Measurements from ENCODE around the gene SCNN1A. TPM values are rescaled to one million over a fixed set of nuclear protein-coding genes. Genes with fewer than 3 reads are reported as not detected.

SCNN1A gene
- total and polyA plus RNA-seq, 2 donors (not counting 3 experiments of a cell fraction or from before 2014, with no cell fraction given) = 0.12 to 0.18 TPM

- H4K20me1 ChIP-seq (replicated peaks; ENCODE audit: control insufficient read depth, extremely low read depth, insufficient read depth, low read length) = no peaks in the 10 kb centered on the region
- H3K9me1 ChIP-seq (replicated peaks; ENCODE audit: control insufficient read depth, extremely low read depth, insufficient read depth, low read length) = no peaks in the 10 kb centered on the region
- DNase-seq (ENCODE audit: low read depth, low spot score) = no peak
- dilution Hi-C loops (cut with MboI; ENCODE audit: extremely low pct_ligation_motif_present, low sequenced_read_pairs) (no loop called here), intact Hi-C loops (cut with micrococcal nuclease) (no loop called here)
- no TSS peak for BruUV-seq (replicated peaks)
- peak; percentile 48 for FAIRE-seq
- H3K9ac ChIP-seq (replicated peaks; ENCODE audit: extremely low read depth, insufficient read depth, low read length) = no peak overlapping the region
- ChIA-PET POLR2A (no interaction called here), CTCF (no interaction called here)
- no peak overlapping the region for H3K27ac ChIP-seq (ENCODE audit: insufficient read depth, low read depth, low read length)
- no peak overlapping the region for H3K4me3 ChIP-seq (replicated peaks in 1 of 3; ENCODE audit: insufficient read depth in 1 of 3, low read depth in 1 of 3, low read length in 3 of 3)
- no peaks in the 10 kb centered on the region for H3K9me3 ChIP-seq (replicated peaks; ENCODE audit: control insufficient read depth, insufficient read depth, low read length)
- no peaks in the 10 kb centered on the region for H3K27me3 ChIP-seq (ENCODE audit: control insufficient read depth in 2 of 2, insufficient read depth in 2 of 2, low read length in 2 of 2)
- TF ChIP-seq JUN (IDR thresholded peaks at IDR 0.05; ENCODE audit: borderline replicate concordance, insufficient read depth, insufficient read length, low read depth) (no peak), FOS (IDR thresholded peaks at IDR 0.05; ENCODE audit: borderline replicate concordance, insufficient read depth, low read length) (no peak), MYC (IDR thresholded peaks at IDR 0.05; ENCODE audit: low read depth, low read length) (no peak), POLR2A (IDR thresholded peaks at IDR 0.05; ENCODE audit: low read depth, low read length) (no peak), GATA2 (IDR thresholded peaks at IDR 0.05; ENCODE audit: insufficient read depth, insufficient read length, low read depth, low read length) (no peak), EZH2 (IDR thresholded peaks at IDR 0.05; ENCODE audit: borderline replicate concordance, low read depth, low read length, severe bottlenecking) (no peak), POLR2AphosphoS5 (IDR thresholded peaks at IDR 0.05; ENCODE audit: insufficient read depth, low read depth, low read length) (no peak)
- TF ChIP-seq, protein P1, sequence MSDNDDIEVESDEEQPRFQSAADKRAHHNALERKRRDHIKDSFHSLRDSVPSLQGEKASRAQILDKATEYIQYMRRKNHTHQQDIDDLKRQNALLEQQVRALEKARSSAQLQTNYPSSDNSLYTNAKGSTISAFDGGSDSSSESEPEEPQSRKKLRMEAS (IDR thresholded peaks at IDR 0.05; ENCODE audit: insufficient read depth, insufficient read length) = no peak
- TF ChIP-seq, protein P2, sequence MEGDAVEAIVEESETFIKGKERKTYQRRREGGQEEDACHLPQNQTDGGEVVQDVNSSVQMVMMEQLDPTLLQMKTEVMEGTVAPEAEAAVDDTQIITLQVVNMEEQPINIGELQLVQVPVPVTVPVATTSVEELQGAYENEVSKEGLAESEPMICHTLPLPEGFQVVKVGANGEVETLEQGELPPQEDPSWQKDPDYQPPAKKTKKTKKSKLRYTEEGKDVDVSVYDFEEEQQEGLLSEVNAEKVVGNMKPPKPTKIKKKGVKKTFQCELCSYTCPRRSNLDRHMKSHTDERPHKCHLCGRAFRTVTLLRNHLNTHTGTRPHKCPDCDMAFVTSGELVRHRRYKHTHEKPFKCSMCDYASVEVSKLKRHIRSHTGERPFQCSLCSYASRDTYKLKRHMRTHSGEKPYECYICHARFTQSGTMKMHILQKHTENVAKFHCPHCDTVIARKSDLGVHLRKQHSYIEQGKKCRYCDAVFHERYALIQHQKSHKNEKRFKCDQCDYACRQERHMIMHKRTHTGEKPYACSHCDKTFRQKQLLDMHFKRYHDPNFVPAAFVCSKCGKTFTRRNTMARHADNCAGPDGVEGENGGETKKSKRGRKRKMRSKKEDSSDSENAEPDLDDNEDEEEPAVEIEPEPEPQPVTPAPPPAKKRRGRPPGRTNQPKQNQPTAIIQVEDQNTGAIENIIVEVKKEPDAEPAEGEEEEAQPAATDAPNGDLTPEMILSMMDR (IDR thresholded peaks at IDR 0.05; ENCODE audit: extremely low read depth in 1 of 2, insufficient read depth in 1 of 2, low read depth in 1 of 2, low read length in 2 of 2) = no peak
- peaks cover 15% of the 10 kb centered on the region for H3K4me1 ChIP-seq (ENCODE audit: control insufficient read depth, extremely low read depth, insufficient read depth, low read length)
- peak overlapping the region; percentile 64 for H2AFZ ChIP-seq (ENCODE audit: low read depth, low read length)
- no peak overlapping the region for H3K4me2 ChIP-seq (ENCODE audit: insufficient read depth, low read length)
- no peaks in the 10 kb centered on the region for H3K36me3 ChIP-seq (ENCODE audit: control insufficient read depth in 2 of 2, extremely low read depth in 1 of 2, insufficient read depth in 2 of 2, low read length in 2 of 2)
- no peaks in the 10 kb centered on the region for H3K79me2 ChIP-seq (ENCODE audit: control insufficient read depth, insufficient read depth, low read length)
Observed at GRCh38 chr12:6376870-6377666, 1.7 kb upstream of the SCNN1A start.
